Activated CD4-positive, alpha-beta T cell treated with anti-CD3 and anti-CD28 coated beads for 24 hours (primary cell): ENCODE results near the gene LEFTY2.
"Not testable (repeated sequence)": the region's sequence is repeated elsewhere in the genome, so short reads cannot be mapped to it uniquely, and the experiment has no call there.

ENCODE experiments used
- DNase-seq, 2 donors: peaks; one replicate each; pipeline ENCODE4 v3.0.0-alpha.2; 2020; ENCODE audit warnings: low read depth in 2 of 2

The LEFTY2 gene

GRCh38 chr1:225929462-225929861, 11.6 kb downstream of the LEFTY2 start:
- not testable (repeated sequence) for DNase-seq

DNA sequence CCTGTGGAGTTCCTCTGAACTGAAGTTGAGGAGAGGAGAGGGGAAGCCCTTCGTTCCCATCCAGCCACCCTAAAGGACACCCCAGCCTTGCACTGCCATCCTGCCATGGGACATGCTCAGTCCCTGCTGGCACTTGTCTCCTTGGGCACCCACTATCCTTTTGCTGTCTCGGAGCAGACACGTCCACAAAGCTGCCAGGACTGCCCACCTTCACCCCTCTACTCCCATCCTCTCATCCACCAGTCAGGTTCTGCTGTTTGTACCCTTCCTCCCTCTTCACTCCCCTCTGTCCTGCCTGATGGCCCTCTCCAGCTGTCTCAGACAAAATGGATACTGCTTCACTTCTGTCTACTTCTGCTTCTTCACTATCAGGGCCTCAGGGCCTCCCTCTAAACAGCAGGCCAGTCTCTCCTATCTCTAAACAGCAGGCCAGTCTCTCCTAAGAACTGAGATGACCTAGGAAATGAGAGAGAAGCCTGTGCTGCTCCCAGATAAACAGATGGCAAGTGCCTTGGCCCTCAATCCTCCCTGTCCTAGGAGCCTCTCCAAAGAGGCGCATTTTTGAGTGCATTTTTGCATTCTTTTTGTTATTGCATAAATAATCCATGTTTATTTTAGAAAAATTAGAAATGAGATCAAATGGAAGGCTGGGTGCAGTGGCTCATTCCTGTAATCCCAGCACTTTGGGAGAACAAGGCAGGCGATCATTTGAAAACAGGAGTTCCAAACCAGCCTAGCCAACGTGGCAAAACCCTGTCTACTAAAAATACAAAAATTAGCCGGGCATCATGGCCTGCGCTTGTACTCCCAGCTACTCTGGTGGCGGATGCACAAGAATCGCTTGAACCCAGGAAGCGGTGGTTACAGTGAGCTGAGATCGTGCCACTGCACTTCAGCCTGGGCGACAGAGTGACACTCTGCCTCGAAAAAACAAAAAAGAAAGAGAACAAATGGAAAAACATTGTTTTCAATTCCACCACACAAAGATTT, 12.5 kb downstream of the LEFTY2 start:
- DNase-seq: no peak

GRCh38 chr1:225926551-225927113, 14.4 kb downstream of the LEFTY2 start:
- DNase-seq: no peak

DNA sequence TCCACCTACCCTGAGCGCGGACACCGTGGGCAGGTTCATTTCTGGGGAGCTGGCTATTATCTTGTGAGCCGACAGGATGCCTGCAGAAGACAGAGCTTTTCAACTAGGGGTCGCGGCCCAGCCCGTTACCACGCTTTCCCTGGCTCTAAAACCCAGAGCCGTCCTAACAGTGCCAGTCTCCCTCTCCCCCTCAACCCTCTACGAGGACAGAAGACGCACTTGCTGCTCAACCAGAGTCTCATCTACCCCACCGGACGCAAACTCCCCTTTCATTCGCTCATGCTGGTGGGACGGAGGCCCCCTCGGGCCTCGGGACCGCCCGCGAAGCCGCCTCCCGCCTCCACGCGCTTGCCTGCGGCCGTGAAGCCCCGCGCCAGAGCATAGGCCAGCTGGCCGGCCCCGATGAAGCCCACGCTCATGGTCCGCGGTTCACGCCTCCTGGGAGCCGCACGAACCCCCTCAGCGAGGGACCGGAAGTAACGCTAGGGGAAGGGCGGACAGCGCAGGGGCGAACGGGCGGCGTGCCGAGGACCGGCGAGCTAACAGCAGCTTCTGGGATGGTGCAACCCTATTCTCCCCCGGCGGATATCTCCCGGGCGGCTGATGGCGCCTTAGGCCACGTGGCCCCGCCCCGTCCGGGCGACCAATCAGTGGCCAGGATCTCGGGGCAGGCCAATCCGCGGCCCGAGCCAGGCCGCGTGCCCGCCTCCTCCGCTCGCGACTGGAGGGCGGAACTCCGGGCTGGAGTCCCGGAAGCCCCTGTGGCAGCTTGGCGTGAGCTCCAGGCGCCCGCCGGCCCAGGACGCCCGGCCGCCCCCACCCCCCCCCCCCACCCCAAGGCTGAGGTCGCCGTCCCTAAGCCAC, 17.1 kb downstream of the LEFTY2 start, which contains the start of gene PYCR2:
Gene PYCR2, minus strand, starts transcription at position 559 of the 864 bp plus-strand sequence. Its CDS starts 140 bp downstream, at position 419.
- DNase-seq: peak; percentile 86 to 91

- no peak for DNase-seq
Observed at GRCh38 chr1:225923381-225923691, 17.7 kb downstream of the LEFTY2 start.

DNA sequence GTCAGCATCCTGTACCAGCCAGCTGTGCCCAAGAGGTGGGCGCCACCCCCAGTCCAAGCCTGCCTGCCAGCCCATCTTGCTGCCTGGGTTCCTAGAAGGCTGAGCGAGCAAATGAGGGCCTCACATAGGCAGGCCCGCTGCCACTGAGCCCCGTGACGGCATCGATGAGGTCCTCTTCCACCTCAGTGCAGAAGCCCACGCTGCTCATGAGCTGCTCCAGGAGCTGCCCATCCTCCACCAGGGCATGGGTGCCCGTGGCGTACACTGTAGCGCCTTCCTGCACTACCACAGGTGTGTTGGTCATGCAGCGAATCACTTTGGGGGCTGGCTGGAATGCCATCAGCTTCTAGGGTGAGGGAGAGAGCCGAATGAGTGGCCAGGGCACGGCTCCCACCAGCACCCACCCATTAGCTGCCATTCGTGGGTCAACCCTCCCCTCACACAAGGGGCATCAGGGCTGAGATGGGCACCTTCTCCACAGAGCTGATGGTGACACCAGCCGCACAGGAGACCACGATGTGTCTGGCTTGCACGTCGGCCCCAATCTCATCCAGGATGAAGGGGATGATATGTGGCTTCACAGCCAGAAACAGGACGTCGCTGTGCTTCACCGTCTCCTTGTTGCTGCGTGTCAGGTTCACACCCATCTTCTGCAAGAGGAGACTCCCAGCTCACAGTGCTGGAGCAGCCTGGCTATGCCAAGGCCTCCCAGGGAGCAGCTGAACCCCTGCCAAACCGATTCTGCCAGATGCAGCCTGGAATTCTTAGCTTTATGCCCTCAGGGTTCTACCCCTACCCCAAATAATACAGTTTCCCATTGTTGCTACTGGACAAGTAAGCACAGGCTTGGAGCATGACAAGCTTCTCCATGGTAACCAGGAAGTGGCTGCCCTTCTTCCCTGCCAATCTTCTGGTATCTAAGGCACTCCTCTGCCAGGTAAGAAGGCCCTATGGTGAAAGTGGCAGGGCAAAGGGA, 19.0 kb downstream of the LEFTY2 start:
- DNase-seq: no peak

DNA sequence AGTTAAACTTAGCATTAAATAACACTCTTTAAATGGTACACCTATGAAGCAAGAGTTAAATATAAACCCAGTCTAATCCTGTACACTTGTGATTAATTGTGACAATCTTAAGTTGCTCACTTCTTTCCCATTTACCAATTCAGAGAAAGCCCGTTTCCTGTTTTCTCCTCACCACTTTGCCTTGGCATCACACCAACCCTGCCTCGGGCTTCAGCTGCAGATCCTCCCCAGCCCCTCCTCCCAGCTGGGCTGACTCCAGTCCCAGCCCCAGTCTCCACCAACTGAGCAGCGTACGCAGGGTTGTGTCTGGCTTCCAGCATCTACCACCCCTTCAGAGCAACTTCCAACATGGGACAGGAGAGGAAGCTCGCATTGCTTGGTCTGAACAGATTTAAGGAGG, 21.1 kb downstream of the LEFTY2 start:
- DNase-seq: no peak

GRCh38 chr1:225918280-225918679, 22.7 kb downstream of the LEFTY2 start:
- no peak for DNase-seq

- DNase-seq: no peak
Observed at GRCh38 chr1:225917536-225917935, 23.5 kb downstream of the LEFTY2 start.

DNA sequence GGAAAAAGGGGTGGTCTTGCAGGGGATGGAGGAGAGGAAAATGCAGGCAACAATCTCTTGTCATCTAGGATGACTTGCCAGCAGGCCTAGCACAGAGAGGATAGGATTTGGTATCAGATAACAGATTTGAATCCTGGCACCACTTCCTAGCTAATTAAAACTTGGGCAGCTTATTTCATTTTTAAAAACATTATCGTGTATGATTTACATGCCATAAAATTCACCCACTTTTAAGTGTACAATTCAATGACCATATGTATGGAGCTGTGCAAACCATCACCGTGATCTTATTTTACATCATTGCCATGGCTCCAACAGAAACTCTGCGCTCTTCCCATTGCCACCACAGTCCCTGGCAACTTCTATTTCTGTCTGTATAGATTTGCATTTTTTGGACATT, 23.9 kb downstream of the LEFTY2 start:
- no peak for DNase-seq

DNA sequence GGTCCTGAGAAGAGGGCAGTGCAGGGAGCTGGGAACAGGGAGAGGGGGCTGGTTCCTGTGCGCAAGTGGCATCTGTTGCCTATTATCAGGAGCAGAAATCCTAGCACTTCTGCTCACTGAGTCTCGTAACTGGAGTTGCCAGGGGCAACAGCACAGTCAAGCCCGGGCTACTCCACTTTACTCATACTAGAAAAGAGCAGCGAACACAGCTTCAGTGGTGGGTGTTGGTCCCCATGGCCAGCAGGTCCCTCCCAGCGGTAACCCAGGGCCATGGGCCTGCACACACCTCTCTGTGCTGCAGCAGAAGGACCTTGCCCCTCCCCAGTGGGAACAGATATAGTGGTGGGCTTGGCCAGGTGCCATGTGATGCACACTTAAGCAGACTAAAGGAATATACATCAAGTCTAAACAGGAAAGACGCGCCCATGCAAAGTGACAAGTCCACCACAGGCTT, 25.5 kb downstream of the LEFTY2 start:
- no peak for DNase-seq

- no peak for DNase-seq
Observed at GRCh38 chr1:225914947-225915346, 26.1 kb downstream of the LEFTY2 start.

- no peak for DNase-seq
Observed at GRCh38 chr1:225914391-225914790, 26.6 kb downstream of the LEFTY2 start.

- DNase-seq: peak; percentile 63 to 64
Observed at GRCh38 chr1:225911191-225912130, 29.6 kb downstream of the LEFTY2 start.

DNA sequence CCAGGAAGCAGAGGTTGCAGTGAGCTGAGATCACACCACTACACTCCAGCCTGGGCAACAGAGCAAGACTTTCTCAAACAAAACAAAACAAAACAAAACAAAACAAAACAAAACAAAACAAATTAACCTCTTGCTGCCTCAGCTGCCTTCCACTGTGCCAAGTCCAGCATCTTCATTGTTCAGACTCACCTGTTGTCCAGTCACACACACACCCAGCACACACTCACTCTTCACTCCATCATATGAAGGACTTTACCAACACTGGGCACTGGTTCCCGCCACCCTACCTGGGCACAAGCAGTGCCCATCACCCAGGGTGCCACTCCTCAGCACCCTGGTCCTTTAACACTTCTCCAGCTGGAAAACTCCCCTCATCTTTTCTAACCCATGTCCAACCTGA, 31.5 kb downstream of the LEFTY2 start:
- DNase-seq: no peak

- no peak for DNase-seq
Observed at GRCh38 chr1:225908773-225909172, 32.2 kb downstream of the LEFTY2 start.

DNA sequence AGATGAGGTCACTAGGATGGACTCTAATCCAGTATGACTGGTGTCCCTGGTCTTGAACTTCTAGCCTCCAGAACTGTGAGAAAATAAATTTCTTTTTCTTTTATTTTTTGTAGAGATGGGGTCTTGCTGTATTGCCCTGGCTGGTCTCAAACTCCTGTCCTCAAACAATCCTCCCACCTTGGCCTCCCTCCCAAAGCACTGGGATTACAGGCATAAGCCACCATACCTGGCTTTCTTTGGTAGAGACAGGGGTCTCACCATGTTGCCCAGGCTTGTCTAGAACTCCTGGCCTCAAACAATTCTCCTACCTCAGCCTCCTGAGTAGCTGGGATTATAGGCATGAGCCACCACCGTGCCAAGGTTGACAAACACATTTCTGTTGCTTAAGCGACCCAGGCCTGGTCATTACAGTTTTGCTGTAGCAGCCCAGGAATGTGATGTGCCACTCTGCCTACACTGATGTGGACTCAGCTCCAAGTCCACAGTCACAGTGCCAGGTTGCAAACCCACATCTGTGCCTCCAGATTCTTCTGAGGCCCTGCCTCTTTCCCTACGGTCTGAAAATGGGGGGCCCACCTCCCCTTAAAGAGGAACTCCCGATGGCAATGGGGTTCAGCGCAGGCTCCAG, 32.9 kb downstream of the LEFTY2 start:
- DNase-seq: no peak

DNA sequence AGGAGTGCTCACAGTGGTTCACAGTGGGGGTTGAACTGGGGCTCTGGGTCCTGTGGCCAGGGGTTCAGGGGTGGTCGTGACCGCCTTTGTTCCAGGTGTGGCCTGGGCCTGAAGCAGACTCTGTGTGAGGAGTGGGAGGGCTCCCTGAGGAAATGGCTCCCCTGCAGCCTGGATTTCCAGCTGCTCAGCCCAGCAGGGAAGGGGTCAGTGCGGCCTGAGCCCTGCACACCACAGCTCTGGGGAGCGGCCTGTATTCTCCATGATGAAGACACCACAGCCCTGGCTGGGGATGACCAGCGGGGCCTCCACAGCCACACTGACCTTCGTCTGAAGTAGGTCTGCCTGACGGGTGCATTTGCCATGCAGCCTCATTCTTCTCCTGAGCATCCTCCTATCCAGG, 33.7 kb downstream of the LEFTY2 start:
- DNase-seq: no peak

- DNase-seq: no peak
Observed at GRCh38 chr1:225906467-225906866, 34.6 kb downstream of the LEFTY2 start.
